ENCODE results near the gene SDS. TPM values are rescaled to one million over a fixed set of nuclear protein-coding genes. Genes with fewer than 3 reads are reported as not detected.

Gene SDS
- total and polyA plus RNA-seq, 9 donors, result 0.20 to 12.8 (median 1.0) TPM; not detected in 2

DNA sequence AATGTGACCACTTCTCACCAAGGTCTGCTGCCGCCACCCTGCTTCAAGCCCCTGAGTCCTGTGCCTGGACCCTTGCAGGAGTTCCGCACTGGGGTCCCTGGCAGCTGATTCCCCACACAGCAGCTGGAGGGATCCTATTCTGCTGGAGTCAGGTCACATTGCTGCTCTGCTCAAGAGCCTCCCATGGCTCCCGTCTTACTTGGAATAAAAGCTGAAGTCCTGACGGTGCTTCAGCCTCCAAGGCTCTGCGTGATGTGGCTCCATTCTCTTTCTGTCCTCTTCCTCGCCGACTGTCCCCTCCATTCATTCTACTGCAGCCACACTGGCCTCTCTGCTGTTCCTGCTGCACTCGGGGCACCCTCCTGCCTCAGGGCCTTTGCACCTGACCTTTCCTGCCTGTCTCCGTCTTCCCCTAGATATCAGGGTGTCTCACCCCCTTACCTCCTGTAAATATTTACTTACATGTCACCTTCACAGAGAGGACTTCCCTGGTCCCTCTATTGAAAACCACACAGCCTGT is 10.9 kb upstream of the SDS start:
- H3K27me3 ChIP-seq, result no peaks in the 10 kb centered on the region
- H3K36me3 ChIP-seq, result no peaks in the 10 kb centered on the region
- 83 to 89% (median 88%) methylated on average over 9 of the region's 9 CpGs for WGBS, 3 donors
- DNase-seq, result no peak
- no peaks in the 10 kb centered on the region for H3K4me1 ChIP-seq (ENCODE audit: insufficient read depth)
- H3K9me3 ChIP-seq, result no peaks in the 10 kb centered on the region
- H3K27ac ChIP-seq, result no peak overlapping the region
- no peak overlapping the region for H3K4me3 ChIP-seq
- intact Hi-C loops (cut with DNase I), result no loop called here
- TF ChIP-seq, protein P1, sequence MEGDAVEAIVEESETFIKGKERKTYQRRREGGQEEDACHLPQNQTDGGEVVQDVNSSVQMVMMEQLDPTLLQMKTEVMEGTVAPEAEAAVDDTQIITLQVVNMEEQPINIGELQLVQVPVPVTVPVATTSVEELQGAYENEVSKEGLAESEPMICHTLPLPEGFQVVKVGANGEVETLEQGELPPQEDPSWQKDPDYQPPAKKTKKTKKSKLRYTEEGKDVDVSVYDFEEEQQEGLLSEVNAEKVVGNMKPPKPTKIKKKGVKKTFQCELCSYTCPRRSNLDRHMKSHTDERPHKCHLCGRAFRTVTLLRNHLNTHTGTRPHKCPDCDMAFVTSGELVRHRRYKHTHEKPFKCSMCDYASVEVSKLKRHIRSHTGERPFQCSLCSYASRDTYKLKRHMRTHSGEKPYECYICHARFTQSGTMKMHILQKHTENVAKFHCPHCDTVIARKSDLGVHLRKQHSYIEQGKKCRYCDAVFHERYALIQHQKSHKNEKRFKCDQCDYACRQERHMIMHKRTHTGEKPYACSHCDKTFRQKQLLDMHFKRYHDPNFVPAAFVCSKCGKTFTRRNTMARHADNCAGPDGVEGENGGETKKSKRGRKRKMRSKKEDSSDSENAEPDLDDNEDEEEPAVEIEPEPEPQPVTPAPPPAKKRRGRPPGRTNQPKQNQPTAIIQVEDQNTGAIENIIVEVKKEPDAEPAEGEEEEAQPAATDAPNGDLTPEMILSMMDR (IDR thresholded peaks at IDR 0.05), result no peak
- no peak for TF ChIP-seq POLR2A (IDR thresholded peaks at IDR 0.05)
- no peak for TF ChIP-seq EP300 (IDR thresholded peaks at IDR 0.05)

DNA sequence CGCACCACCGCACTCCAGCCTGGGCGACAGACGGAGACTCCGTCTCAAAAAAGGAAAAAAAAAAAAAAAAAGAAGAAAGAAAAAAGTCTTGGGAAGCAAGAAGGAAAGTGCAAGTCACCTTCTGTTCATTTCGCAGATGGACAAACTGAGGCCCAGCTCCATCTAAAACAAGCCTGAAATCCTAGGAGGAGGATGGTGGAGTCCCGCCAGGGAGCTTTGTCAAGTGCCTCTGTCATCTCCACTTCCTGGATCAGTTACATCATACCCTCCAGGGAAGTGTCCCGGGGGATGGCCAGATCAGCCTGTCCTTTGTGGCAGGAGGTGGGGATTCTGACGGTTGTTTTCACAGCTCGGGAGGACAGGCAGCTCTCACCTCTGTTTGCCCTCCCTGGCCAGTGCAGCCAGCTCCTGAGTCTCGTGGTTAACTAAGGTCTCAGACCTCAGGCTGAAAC is 9.8 kb upstream of the SDS start:
- Histone ChIP-seq H3K36me3 (no peaks in the 10 kb centered on the region), H3K9me3 (no peaks in the 10 kb centered on the region), H3K4me3 (no peak overlapping the region), H3K4me1 (ENCODE audit: insufficient read depth) (no peaks in the 10 kb centered on the region), H3K27me3 (no peaks in the 10 kb centered on the region), H3K27ac (no peak overlapping the region)
- TF ChIP-seq POLR2A (IDR thresholded peaks at IDR 0.05) (no peak), EP300 (IDR thresholded peaks at IDR 0.05) (no peak)
- TF ChIP-seq, protein P1 (IDR thresholded peaks at IDR 0.05), result no peak
- no peak for DNase-seq
- intact Hi-C loops (cut with DNase I), result no loop called here
- whole genome bisulfite sequencing, 3 donors, result 59 to 65% (median 62%) methylated on average over 11 of the region's 11 CpGs

DNA sequence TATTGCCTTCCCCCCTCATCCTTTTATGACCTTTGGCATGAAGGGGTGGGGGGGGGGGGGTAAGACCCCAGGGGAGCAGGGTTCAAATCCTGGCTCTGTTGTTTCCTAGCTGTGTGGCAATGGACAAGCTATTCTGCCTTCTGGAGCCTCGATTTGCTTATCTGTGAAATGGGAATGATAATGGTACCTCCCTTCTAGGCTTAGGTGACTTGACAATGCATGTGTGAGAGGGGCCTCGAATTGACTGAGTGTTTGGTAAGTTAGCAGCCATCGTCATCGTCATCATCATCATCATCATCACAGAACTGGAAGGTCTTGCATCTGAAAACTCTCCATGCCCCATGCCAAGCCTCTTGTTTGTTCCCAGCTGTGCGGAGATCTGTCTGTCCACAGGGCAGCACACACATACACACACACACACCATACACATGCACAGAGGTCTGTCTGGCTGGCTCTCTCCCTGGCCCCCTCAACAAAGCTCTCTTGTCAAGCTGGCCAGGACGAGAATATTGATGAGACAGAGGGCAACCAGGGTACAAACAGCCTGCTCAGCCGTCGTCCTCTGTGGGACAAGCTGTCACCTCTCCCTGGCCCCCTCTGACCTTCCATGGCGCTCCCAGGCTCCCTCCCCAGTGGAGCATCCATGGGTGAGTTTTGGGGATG is 5.9 kb upstream of the SDS start:
- intact Hi-C loops (cut with DNase I), result no loop called here
- no peak for DNase-seq
- Histone ChIP-seq H3K27me3 (no peaks in the 10 kb centered on the region), H3K4me3 (no peak overlapping the region), H3K27ac (no peak overlapping the region), H3K9me3 (no peaks in the 10 kb centered on the region), H3K36me3 (no peaks in the 10 kb centered on the region), H3K4me1 (ENCODE audit: insufficient read depth) (no peaks in the 10 kb centered on the region)
- 60 to 66% (median 61%) methylated on average over 9 of the region's 9 CpGs for WGBS, 3 donors
- TF ChIP-seq, protein P1 (IDR thresholded peaks at IDR 0.05), result no peak

DNA sequence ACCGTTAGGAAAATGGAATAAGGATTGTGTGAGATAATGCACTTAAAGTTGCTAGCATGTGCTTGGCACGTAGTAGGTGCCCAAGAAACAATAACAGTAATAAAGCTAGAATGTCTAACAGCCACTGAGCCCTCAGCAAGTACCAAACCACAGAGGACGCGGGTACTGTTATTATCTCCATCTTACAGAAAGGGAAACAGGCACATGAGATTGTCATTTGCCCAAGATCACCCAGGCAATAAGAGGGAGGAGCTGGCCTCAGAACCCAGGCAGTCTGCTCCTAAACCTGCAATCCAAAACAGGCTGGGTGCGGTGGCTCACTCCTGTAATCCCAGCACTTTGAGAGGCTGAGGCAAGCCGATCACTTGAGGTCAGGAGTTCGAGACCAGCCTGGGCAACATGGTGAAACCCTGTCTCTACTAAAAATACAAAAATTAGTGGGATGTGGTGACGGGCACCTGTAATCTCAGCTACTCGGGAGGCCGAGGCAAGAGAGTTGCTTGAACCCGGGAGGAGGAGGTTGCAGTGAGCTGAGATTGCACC is 5.1 kb upstream of the SDS start:
- Histone ChIP-seq H3K36me3 (no peaks in the 10 kb centered on the region), H3K4me3 (no peak overlapping the region), H3K4me1 (ENCODE audit: insufficient read depth) (no peaks in the 10 kb centered on the region), H3K9me3 (no peaks in the 10 kb centered on the region), H3K27ac (no peak overlapping the region), H3K27me3 (no peaks in the 10 kb centered on the region)
- TF ChIP-seq POLR2A (IDR thresholded peaks at IDR 0.05), result no peak
- no peak for TF ChIP-seq EP300 (IDR thresholded peaks at IDR 0.05)
- TF ChIP-seq, protein P1 (IDR thresholded peaks at IDR 0.05), result no peak
- no peak for DNase-seq
- WGBS, 3 donors, result 90 to 93% (median 92%) methylated on average over 11 of the region's 11 CpGs
- intact Hi-C loops (cut with DNase I), result no loop called here

Data from ovary (tissue), 9 donors.